ENCODE data around the gene ERBB4.
A peak's percentile ranks its signal among the peaks of the same experiment; 100 is the strongest.

Gene ERBB4

GRCh38 chr2:211368467-211368866, 1170.1 kb downstream of the ERBB4 start:
- DNase-seq = no peak

GRCh38 chr2:211367711-211368110, 1170.9 kb downstream of the ERBB4 start:
- DNase-seq = no peak

- DNase-seq = no peak
Observed at GRCh38 chr2:211367293-211367692, 1171.3 kb downstream of the ERBB4 start.

- DNase-seq = no peak
Observed at GRCh38 chr2:211364911-211365310, 1173.7 kb downstream of the ERBB4 start.

- DNase-seq = no peak
Observed at GRCh38 chr2:211361383-211361782, 1177.2 kb downstream of the ERBB4 start.

GRCh38 chr2:211359347-211359746, 1179.3 kb downstream of the ERBB4 start:
- no peak for DNase-seq

GRCh38 chr2:211358504-211358903, 1180.1 kb downstream of the ERBB4 start:
- no peak for DNase-seq

GRCh38 chr2:211354481-211354880, 1184.1 kb downstream of the ERBB4 start:
- no peak for DNase-seq

- peak; percentile 15 for DNase-seq
Observed at GRCh38 chr2:211351987-211352386, 1186.6 kb downstream of the ERBB4 start.

- no peak for DNase-seq
Observed at GRCh38 chr2:211349031-211349430, 1189.6 kb downstream of the ERBB4 start.

GRCh38 chr2:211347328-211347727, 1191.3 kb downstream of the ERBB4 start:
- DNase-seq = peak; percentile 18

- no peak for DNase-seq
Observed at GRCh38 chr2:211344289-211344688, 1194.3 kb downstream of the ERBB4 start.

- DNase-seq = no peak
Observed at GRCh38 chr2:211333377-211333776, 1205.2 kb downstream of the ERBB4 start.

- DNase-seq = no peak
Observed at GRCh38 chr2:211331736-211332135, 1206.9 kb downstream of the ERBB4 start.

GRCh38 chr2:211329882-211330281, 1208.7 kb downstream of the ERBB4 start:
- DNase-seq = no peak

GRCh38 chr2:211329421-211329820, 1209.2 kb downstream of the ERBB4 start:
- DNase-seq = no peak

- no peak for DNase-seq
Observed at GRCh38 chr2:211328126-211328525, 1210.5 kb downstream of the ERBB4 start.

Measured in OCI-M1 (cell line).